Glomerular endothelial cell (primary cell): Measurements from ENCODE around the gene RGS13. TPM values are rescaled to one million over a fixed set of nuclear protein-coding genes. Genes with fewer than 3 reads are reported as not detected.
"Not testable (repeated sequence)": the region's sequence is repeated elsewhere in the genome, so short reads cannot be mapped to it uniquely, and the experiment has no call there.

Experiments
- DNase-seq: peaks from one replicate; pipeline ENCODE4 v3.0.0-alpha.2; 2011; ENCODE audit warnings: low read depth, low spot score; ENCODE audit errors: extremely low read depth
- total RNA-seq: library from RNA; depleted of rRNA; stranded (reverse); fragments of >200 nt; gene quantifications from 2 replicates; pipeline ENCODE4 v1.2.3, GENCODE V29; 2015

Gene RGS13
- total RNA-seq, 1 donor from 2014 or later = not detected

DNA sequence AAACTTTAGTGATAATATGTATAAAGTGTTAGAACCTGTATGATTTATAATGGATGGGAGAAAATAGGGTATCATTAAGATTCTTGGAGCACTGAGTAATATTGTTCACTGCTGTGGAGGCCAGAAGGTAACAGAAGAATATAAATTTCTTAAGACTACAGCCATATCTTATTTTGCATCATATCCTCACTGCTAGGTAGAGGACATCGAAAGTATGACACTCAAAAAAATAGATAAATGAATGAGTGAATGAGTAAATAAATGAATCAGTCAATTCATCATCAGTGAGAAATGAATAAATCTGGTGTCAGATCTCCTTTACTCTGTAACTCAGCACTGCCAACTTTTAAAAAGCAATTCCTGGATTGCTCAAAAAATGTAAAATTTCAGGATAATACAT, 33.2 kb downstream of the RGS13 start:
- DNase-seq = no peak

DNA sequence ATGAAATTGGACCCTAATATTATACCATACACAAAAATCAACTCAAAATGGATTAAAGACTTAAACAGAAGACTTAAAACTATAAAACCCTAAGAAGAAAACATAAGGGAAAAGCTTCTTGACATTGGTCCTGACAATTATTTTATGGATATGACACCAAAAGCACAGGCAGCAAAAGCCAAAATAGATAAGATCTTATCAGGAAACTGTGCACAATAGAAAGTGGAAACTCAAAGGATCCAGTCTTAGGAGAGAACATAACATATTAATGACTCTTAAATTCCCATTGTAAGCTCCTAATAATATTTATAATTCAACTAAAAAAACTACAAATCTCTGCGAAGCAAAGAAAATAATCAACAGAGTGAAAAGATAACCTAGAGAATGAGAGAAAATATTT, 39.8 kb downstream of the RGS13 start:
- peak; percentile 31 for DNase-seq

DNA sequence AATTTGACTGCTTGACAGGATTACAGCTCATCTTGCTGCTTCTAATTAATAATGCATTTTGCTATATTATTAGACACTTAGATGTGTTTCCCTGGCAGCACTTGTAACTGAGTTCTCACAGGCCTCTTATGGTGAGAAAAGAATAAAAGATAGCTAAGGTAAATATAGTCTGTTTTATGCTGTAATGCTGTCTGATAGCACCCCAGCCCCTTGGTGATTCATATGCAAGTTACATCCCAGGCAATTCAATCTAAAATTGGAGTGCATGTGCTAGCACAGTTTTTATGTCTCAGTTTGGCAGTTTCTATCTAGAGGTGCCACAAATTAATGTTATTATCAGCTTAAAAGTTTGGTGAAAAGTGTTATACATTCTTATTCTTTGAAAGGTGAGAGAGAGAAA, 42.2 kb downstream of the RGS13 start:
- DNase-seq = no peak

DNA sequence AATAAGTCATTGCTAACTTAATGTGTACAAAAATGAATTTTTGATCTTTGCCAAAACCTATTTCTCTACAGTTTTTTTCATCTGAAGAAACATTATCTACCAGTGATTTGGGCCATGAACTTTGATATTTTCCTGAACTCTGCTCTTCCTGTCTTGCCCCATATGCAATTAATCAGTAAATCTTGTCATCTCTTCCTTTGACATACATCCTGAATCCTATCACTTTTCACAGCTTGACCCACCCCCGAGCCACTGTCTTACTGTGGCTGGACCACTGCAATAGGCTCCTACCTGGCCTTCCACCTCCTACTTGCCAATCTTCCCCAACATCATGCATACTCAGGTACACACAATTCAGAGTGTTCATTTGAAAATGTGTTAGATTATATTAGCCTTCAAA, 46.4 kb downstream of the RGS13 start:
- DNase-seq = no peak

DNA sequence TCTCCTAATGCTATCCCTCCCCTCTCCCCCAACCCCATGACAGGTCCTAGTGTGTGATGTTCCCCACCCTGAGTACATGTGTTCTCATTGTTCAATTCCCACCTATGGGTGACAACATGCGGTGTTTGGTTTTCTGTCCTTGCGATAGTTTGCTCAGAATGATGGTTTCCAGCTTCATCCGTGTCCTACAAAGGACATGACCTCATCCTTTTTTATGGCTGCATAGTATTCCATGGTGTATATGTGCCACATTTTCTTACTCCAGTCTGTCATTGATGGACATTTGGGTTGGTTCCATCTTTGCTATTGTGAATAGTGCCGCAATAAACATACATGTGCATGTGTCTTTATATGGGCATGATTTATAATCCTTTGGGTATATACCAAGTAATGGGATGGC, 47.1 kb downstream of the RGS13 start:
- not testable (repeated sequence) for DNase-seq

DNA sequence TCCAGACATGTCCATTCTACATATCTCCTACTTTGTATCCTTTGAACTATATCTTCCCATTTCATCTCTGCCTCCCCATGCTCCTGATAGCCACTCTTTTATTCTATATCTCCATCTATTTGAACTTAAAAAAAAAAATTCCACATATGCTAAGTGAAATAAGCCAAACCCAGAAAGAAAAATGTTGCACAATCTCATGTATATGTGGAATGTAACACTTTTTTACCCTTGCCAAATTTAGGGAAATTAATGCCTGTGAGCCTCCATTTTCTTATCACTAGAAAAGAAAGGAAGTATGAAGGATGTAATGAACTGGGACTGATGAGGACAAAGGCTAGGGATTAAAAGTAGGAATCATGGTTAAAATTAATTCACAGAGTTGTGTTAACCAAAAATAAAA, 53.5 kb downstream of the RGS13 start:
- no peak for DNase-seq

DNA sequence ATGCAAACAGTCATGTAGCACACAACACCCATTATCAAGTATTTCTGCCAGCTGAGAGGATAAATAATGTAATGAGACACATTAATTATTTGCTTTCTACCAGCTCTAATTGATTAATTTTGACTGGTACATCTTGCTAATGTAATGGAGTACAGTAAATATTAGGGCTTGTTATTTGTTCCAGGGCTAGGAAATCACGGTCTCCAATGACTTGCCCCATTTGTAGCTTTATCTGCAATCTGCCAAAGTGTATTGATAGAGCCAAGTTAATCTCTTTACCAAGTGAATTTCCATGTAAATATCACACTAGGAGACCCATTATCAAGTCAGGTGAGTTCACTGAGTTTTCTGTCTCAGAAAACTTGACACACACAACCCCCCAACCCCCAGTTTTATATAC, 55.1 kb downstream of the RGS13 start:
- no peak for DNase-seq

DNA sequence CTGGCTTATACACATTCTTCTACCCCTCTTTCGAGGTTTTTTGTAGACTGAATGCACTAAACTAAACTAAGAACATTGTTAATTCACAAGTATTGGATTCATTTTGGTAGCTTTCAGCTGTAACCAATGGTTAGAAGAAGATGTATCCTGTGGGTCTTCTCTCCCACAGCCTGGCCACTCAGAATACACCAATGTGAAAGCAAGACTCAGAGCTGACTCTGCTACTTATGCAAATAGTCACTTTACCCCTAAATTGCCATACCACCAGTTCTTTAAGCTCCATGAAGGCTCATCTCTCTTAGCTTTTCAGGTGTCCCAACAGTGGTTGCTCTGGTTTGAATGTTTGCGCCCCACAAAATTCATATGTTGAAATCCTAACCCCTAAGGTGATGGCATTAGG, 60.1 kb downstream of the RGS13 start:
- DNase-seq = no peak

DNA sequence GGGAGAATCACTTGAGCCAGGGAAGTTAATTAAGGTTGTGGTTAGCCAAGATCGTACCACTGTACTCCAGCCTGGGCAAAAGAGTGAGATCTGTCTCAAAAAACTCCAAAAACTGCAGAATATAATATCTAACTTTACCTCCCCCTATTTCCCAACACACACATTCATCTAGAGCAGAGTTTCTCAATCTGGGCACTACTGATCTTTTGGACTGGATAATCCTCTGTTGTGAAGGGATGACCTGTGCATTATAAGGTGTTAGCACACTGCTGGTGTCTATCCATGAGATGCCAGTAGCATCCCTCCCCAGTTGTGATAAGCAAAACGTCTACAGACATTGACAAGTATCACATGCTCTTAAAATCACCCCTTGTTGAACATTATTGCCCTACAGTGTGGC, 61.8 kb downstream of the RGS13 start:
- no peak for DNase-seq

DNA sequence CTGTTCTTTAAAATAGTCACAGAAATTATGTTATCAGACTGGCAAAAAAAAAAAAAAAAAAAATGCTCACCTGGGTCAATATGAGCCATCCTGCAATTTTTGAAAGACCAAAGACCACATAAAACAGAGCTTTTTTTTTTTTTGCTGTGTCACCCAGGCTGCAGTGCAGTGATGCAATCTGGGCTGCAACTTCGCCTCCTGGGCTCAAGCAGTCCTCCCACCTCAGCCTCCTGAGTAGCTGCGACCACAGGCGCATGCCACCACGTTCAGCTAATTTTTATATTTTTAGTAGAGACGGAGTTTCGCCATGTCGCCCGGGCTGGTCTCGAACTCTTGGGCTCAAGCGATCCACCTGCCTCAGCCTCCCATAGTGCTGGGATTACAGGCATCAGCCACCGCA, 62.8 kb downstream of the RGS13 start:
- no peak for DNase-seq

DNA sequence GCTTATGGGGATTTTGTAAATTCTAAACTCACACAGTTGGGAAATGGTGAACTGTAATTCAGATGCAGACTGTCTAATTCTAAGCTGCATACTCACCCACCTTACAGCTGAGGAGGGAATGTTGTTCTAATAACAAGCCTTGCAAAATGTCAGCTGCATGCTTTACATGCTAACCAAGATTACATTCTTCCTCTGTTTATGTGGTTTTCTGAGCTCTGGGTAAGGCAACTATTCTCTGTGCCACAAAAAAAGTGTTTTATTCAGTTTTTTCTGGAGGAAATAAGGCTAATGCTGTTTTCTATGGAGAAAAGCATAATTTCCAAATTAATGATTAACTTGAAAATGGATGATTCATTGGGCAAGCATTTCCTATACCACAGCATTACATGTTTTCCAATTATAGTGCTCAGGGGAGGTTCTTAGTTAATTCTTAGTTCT, 64.9 kb downstream of the RGS13 start:
- peak; percentile 12 for DNase-seq

DNA sequence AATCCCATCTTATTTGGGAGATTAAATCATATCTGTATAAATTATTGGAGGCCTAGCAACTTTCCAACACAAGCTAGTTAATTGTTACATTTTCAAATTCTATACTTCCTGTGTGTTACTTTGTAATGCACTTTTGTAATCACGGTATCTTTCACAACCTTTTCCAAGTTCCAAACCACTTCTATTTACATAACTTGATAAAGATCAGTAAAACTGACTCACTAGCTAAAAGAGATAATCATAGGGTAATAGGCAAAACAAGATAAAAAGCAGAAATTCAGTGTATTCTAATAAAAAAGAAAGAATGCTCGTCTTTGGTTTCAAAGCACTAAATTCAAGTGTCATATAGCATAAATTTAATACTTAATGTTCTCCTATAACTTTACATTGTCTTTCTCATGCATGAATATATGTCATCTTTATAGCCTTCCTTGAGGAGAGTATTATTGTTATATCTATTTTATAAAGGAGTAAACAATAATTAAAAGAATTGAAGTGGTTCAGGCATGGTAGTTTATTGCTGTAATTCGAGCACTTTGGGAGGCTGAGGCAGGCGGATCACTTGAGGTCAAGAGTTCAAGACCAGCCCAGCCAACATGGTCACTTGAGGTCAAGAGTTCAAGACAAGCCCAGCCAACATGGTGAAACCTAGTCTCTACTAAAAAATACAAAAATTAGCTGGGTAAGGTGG, 66.4 kb downstream of the RGS13 start:
- peak; percentile 20 for DNase-seq

DNA sequence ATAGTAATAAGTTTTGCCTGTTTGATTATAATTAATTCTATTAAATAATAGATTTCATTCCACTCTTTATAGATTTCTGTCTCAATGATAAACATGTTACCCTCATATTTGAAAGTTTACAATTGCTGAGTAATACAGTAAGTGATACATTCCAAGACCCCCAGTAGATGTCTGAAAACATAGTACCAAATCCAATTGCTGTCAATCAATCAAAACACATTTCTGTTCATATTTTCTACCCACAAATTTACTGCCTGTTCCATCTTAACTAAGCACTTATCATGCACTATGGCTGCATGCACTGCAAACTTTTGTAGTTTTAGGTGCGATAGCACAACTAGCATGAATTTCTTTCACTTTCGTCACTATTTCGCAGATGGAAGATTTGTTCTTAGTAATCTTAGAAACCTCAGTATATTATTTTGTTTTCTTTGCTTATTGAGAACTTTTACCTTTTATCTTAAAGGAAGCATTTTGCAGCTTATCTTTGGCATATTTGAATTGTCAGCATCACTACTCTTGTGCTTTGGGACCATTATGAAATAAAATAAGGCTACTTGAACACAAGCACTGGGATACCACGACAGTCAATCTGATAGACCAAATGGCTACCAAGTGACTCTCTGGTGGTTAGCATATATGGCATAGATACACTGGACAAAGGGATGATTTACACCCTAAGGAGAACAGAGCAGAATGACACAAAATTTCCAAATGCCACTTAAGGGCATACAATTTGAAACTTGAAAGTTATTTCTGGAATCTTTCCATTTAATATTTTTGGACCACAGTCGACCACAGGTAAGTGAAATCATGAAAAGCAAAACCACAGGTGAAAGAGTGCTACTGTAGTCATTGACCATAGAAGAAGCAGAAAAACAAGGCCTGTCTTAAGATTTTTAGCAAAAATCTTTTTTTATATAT, 67.6 kb downstream of the RGS13 start:
- no peak for DNase-seq

DNA sequence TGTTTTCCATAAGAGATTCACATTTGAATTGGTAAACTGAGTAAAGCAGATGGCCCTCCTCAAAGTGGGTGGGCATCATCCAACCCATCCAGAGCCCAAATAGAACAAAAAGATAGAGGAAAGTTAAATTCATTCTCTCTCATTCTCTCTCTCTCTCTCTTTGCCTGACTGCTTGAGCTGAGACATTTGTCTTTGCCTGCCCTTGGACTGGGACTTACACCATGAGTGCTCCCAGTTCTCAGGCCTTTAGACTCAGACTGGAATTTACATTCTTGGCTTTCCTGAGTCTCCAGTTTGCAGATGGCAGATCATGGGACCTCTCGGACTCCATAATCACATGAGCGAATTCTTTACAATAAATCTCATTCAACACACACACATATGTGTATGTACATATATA, 69.6 kb downstream of the RGS13 start:
- DNase-seq = no peak

DNA sequence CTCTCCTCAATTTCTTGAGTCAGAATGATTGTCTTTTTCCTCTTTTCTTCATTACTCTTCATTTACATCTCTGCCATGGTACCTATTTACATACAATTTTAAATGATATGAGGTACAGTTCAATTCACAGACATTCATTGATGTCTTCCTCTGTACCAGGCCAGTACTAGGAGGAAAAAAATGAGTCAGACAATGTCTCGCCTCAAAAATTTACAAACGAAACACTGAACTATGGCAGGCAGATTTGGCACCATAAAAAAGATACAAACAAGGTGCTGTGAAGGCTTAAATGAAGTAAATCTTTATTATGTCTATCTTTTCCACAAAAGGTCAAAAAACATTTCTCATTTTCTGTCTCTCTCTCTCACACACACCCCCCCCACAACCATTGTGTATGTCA, 71.0 kb downstream of the RGS13 start:
- no peak for DNase-seq

DNA sequence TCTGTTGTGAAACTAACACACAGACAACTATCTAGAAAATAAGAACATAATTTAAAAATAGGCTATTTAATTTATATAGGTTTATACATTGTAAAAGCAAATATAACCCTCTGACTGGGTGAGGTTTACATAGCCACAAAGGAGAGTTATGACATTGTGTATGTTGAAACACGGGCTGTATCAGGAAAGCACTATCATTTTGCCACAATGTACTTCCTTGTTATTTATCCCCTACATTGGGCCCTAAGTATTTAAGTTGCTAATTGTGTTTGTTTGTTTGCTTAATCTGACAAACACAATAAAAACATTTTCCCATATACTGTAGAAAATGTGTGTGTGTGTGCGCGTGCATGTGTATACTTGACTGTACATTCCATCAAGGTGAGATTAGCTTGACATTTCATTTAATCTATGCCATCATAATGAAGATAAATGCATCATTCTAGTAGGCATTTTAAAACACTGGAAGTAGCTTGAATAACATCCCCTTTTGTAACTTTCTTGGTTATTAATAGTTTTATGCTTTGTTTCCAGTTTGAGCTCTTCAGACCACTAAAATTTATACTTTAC, 72.1 kb downstream of the RGS13 start:
- DNase-seq = no peak

DNA sequence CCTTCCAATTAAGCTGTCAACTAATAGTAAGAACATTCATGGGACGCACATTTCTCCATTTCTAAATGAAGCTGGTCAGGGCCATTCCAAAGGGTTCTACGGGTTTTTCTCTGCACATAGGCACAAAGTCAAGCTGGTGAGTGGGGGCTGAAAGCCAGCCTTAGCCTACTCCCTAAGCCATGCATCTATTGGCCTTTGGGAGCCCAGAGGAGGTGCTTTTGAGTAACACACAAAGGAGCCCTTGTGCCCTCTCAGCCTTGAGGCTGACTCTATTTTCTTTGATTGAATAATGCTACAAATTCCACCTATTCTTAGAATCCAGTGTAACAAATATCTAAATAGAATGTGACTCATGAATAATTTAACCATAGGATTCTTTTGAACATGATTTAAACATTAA, 73.6 kb downstream of the RGS13 start:
- DNase-seq = no peak

Other genes with a start within 250 kb of the RGS13 start
- gene RGS1, start 60.4 kb upstream of the RGS13 start, total RNA-seq = not detected in 2 replicates
- 2.9 and 7.3 TPM in 2 replicates for gene RGS2, start 172.9 kb downstream of the RGS13 start, total RNA-seq